Measurements from ENCODE around the gene GGN.
A peak's percentile ranks its signal among the peaks of the same experiment; 100 is the strongest.
"Not testable (repeated sequence)": the region's sequence is repeated elsewhere in the genome, so short reads cannot be mapped to it uniquely, and the experiment has no call there.

The GGN gene

DNA sequence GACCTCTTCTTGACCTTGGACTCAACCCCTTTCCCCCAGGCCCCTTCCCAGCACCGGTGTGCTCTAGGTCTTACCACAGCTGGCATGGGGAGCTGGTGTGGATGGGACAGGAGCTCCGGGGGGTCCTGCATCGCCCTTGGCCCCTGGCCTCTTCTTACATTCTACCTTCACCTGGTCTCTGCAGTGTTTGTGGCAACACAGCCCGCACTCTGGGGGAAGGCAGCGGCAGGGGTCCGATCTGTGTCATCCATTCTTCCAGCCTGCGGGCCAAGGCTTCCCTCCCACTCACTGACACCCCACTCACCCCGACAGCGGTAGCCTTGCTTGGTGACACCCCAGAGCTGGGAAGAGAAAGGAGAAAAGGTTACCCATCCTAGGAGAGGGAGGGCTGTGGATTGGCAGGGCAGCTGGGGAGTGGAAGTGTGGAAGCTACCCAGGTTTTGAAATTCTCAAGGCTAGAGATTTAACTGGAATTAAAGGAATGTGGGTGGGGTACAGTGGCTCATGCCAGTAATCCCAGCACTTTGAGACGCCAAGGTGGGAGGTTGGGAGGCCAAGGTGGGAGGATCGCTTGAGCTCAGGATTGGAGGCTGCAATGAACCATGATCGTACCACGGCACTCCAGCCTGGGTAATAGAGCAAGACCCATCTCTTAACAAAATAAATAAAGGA, 23.3 kb upstream of the GGN start:
- DNase-seq (ENCODE audit: low read depth): no peak
- no peak overlapping the region for H3K4me3 ChIP-seq (ENCODE audit: low read length)
- TF ChIP-seq, protein P1, sequence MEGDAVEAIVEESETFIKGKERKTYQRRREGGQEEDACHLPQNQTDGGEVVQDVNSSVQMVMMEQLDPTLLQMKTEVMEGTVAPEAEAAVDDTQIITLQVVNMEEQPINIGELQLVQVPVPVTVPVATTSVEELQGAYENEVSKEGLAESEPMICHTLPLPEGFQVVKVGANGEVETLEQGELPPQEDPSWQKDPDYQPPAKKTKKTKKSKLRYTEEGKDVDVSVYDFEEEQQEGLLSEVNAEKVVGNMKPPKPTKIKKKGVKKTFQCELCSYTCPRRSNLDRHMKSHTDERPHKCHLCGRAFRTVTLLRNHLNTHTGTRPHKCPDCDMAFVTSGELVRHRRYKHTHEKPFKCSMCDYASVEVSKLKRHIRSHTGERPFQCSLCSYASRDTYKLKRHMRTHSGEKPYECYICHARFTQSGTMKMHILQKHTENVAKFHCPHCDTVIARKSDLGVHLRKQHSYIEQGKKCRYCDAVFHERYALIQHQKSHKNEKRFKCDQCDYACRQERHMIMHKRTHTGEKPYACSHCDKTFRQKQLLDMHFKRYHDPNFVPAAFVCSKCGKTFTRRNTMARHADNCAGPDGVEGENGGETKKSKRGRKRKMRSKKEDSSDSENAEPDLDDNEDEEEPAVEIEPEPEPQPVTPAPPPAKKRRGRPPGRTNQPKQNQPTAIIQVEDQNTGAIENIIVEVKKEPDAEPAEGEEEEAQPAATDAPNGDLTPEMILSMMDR (IDR thresholded peaks at IDR 0.05; ENCODE audit: insufficient read depth, low read depth, low read length, missing control alignments): no peak

GRCh38 chr19:38410407-38410806, 22.6 kb upstream of the GGN start:
- DNase-seq (ENCODE audit: low read depth); H3K4me3 ChIP-seq (ENCODE audit: low read length): not testable (repeated sequence)

GRCh38 chr19:38409631-38410133, 21.8 kb upstream of the GGN start:
- no peak for DNase-seq (ENCODE audit: low read depth)
- TF ChIP-seq, protein P1 (IDR thresholded peaks at IDR 0.05; ENCODE audit: insufficient read depth, low read depth, low read length, missing control alignments): no peak
- H3K4me3 ChIP-seq (ENCODE audit: low read length): no peak overlapping the region

DNA sequence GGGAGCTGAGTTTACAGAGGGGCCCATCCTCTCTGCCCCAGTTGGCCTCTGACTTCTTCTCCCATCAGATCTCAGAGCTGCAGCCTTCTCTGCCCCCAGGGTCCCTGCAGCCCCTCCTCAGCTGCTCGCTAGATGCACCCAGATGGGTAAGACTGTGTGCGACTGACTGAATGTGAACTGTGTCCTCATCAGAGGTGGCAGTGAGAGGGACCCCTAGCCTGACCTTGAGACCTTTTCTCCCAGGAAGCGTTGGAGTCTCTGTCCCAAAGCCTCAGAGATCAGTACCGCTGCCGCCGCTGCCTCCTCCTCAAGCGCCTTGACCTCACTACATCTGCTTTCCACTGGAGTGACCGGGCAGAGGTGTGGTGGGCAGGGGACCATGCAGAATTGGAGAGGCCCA, 17.4 kb upstream of the GGN start:
- TF ChIP-seq, protein P1 (IDR thresholded peaks at IDR 0.05; ENCODE audit: insufficient read depth, low read depth, low read length, missing control alignments): no peak
- no peak overlapping the region for H3K4me3 ChIP-seq (ENCODE audit: low read length)
- no peak for DNase-seq (ENCODE audit: low read depth)

DNA sequence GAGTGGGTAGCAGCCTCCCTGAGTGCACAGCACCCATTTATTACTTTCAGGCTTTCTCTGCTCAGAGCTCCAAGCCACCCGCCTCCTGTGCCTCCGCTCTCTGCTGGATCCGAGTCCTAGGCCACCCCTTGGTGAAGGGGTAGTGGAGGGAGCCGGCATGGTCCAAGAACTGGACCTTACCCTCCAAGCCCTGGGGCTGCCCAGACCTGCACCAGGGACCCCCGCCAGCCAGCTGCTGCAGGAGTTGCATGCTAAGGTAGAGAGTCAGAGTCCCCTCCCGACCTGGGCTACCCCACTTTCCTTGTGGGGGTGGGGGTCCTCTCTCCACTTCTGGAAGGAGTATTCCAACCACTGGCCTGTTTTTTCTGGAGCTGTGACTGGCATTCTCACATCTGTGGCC, 17.0 kb upstream of the GGN start:
- no peak for DNase-seq (ENCODE audit: low read depth)
- no peak overlapping the region for H3K4me3 ChIP-seq (ENCODE audit: low read length)
- TF ChIP-seq, protein P1 (IDR thresholded peaks at IDR 0.05; ENCODE audit: insufficient read depth, low read depth, low read length, missing control alignments): no peak

DNA sequence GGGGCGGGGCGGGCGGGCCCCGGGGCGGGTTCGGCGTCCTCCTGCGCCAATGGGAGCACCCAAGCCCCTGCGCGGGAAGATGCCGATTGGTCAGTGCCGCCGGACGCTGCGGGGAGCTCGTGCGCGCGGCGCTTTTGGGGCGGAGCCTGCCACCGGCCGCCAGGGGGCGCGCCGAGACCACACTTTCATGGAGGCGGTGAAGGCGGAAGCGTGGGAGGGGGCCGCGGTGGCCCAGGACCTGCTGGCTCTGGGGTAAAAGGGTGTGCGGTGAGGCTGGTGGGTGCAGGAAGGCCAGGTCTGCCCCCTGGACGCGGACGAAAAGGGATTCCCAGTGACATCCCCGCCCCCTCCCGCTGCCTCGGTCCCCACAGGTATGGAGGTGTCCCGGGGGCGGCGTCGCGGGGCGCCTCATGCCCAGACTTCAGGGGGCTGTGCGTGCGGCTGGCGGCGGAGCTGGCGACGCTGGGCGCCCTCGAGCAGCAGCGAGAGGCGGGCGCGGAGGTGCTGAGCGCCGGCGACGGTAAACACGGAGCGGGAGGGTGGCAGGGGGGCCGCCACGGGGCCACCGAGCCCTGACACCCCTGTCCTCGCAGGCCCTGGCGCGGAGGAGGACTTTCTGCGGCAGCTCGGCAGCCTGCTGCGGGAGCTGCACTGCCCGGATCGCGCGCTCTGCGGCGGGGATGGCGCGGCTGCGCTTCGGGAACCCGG, 15.3 kb upstream of the GGN start, which contains the start of gene FAM98C:
FAM98C (plus strand) TSS at position 127 of the 708 bp plus-strand sequence; CDS start at position 188, 61 bp downstream.
- TF ChIP-seq, protein P1 (IDR thresholded peaks at IDR 0.05; ENCODE audit: insufficient read depth, low read depth, low read length, missing control alignments): peak; percentile 61
- peak; percentile 98 for DNase-seq (ENCODE audit: low read depth)

DNA sequence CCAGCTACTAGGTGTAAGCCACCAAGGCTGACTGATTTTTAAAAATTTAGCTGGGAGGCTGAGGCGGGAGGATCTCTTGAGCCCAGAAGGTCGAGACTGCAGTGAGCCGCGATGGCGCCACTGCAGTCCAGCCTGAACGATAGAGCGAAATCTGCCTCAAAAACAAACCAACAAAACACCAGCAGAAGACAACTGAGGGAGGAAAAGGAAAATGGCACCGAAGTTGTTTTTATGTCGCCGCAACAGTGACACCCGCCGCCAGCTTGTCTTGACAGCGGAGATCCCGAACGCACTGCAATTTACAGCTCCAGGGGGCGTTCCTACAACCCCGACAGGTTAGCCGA, 14.8 kb upstream of the GGN start:
- TF ChIP-seq, protein P1 (IDR thresholded peaks at IDR 0.05; ENCODE audit: insufficient read depth, low read depth, low read length, missing control alignments): no peak
- peak overlapping the region; percentile 32 for H3K4me3 ChIP-seq (ENCODE audit: low read length)
- DNase-seq (ENCODE audit: low read depth): no peak

More for the DNA sequence above, 15.3 kb upstream of the GGN start, which contains the start of gene FAM98C:
- H3K4me3 ChIP-seq (ENCODE audit: low read length): peak within 1 kb of the TSS; percentile 83
